SK-N-SH (cell line): ENCODE measurements around the gene TTC9C. TPM values are rescaled to one million over a fixed set of nuclear protein-coding genes. Genes with fewer than 3 reads are reported as not detected.

Experiments
- CTCF ChIA-PET: fragments of 300-600, 350-600 bp; formaldehyde crosslinking; extraction: SDS; loops from one replicate; lab custom pipeline; 2021; lab: Yijun Ruan, JAX
- POLR2A ChIA-PET: fragments of 350-600 bp; sonication (Branson Sonifier 250); formaldehyde crosslinking; extraction: SDS; loops from one replicate; lab custom pipeline; 2020; ENCODE audit warnings: antibody characterized with exemption, inconsistent platforms; lab: Yijun Ruan, JAX
- DNase-seq: peaks from one replicate; pipeline ENCODE4 v3.0.0; 2012
- H2AFZ ChIP-seq: fragments of 200-600 bp; sonication (generic); 2 replicates; pipeline ENCODE4 v1.8.1; 2016; ENCODE audit warnings: antibody characterized with exemption, mild to moderate bottlenecking, low read depth
- H3F3A ChIP-seq: fragments of 200-600 bp; sonication (generic); replicated peaks from 2 replicates; pipeline ENCODE3; 2016; ENCODE audit warnings: antibody characterized with exemption, mild to moderate bottlenecking; ENCODE audit not compliant: insufficient read depth
- H3K27ac ChIP-seq, 2 experiments: fragments of 200-500 bp in 1 of 2; fragments of 200-600 bp in 1 of 2; sonication (Bioruptor generic) in 1 of 2; sonication (generic), shearing (Covaris generic) in 1 of 2; 2 replicates each; pipeline versions ENCODE4 v1.5.1 to v1.6.1; 2014 to 2016; ENCODE audit warnings: low read depth in 2 of 2, inconsistent platforms in 1 of 2, low read length in 1 of 2, mild to moderate bottlenecking in 1 of 2, mixed read lengths in 1 of 2
- H3K27me3 ChIP-seq: fragments of 200-600 bp; sonication (generic), shearing (Covaris generic); 2 replicates; pipeline ENCODE4 v1.6.1; 2016; ENCODE audit warnings: mixed run types; ENCODE audit not compliant: insufficient read depth
- H3K36me3 ChIP-seq, 2 experiments: fragments of 200-500 bp in 1 of 2; fragments of 200-600 bp in 1 of 2; sonication (Bioruptor generic) in 1 of 2; sonication (generic) in 1 of 2; replicated peaks in 1 of 2; 2 replicates each; pipeline versions ENCODE3 to v1.5.1; 2014 to 2016; ENCODE audit warnings: low read length in 1 of 2, mild to moderate bottlenecking in 1 of 2; ENCODE audit not compliant: insufficient read depth in 2 of 2, control insufficient read depth in 1 of 2
- H3K4me1 ChIP-seq, 2 experiments: fragments of 200-500 bp in 1 of 2; fragments of 200-600 bp in 1 of 2; sonication (Bioruptor generic) in 1 of 2; sonication (generic), shearing (Covaris generic) in 1 of 2; 2 replicates each; pipeline versions ENCODE4 v1.5.1 to v1.6.1; 2014 to 2016; ENCODE audit warnings: low read depth in 1 of 2, low read length in 1 of 2, mixed run types in 1 of 2; ENCODE audit not compliant: insufficient read depth in 2 of 2, control insufficient read depth in 1 of 2
- H3K4me2 ChIP-seq: fragments of 200-600 bp; sonication (generic), shearing (Covaris generic); 2 replicates; pipeline ENCODE4 v1.6.1; 2017; ENCODE audit warnings: mixed run types
- H3K4me3 ChIP-seq, 2 experiments: fragments of 200-500 bp in 1 of 2; fragments of 200-600 bp in 1 of 2; sonication (Bioruptor generic) in 1 of 2; sonication (generic), shearing (Covaris generic) in 1 of 2; 2 replicates each; pipeline versions ENCODE4 v1.5.1 to v1.8.1; 2014 to 2016; ENCODE audit warnings: low read depth in 2 of 2, inconsistent platforms in 1 of 2, low read length in 1 of 2, mild to moderate bottlenecking in 1 of 2, mixed read lengths in 1 of 2, moderate library complexity in 1 of 2
- H3K79me2 ChIP-seq: fragments of 200-600 bp; sonication (generic); 2 replicates; pipeline ENCODE4 v1.8.1; 2017; ENCODE audit warnings: mild to moderate bottlenecking; ENCODE audit not compliant: insufficient read depth
- H3K9ac ChIP-seq: fragments of 200-600 bp; sonication (generic); 2 replicates; pipeline ENCODE4 v1.6.1; 2017; ENCODE audit warnings: mixed run types
- H3K9me2 ChIP-seq: fragments of 200-600 bp; sonication (generic); 2 replicates; pipeline ENCODE4 v1.6.1; 2017; ENCODE audit warnings: mixed run types
- H3K9me3 ChIP-seq: fragments of 200-600 bp; sonication (generic); 2 replicates; pipeline ENCODE4 v1.6.1; 2017; ENCODE audit warnings: mixed run types, mild to moderate bottlenecking, moderate library complexity
- H4K20me1 ChIP-seq: fragments of 200-600 bp; sonication (generic); 2 replicates; pipeline ENCODE4 v1.6.1; 2017; ENCODE audit warnings: mild to moderate bottlenecking, mixed run types; ENCODE audit not compliant: insufficient read depth
- CHD2 ChIP-seq: fragments of 150-350 bp; IDR thresholded peaks from 2 replicates; pipeline ENCODE4 v1.6.1; 2018; ENCODE audit warnings: low read length; ENCODE audit not compliant: partially characterized antibody
- ELF1 ChIP-seq: IDR thresholded peaks from 2 replicates; pipeline ENCODE4 v1.4.0; 2012
- EP300 ChIP-seq, 2 experiments: IDR thresholded peaks; 2 replicates each; pipeline versions ENCODE4 v1.4.0 to v1.6.1; 2012; ENCODE audit warnings: borderline replicate concordance in 1 of 2, low read depth in 1 of 2, low read length in 1 of 2
- EZH2phosphoT487 ChIP-seq: fragments of 200-600 bp; sonication (generic); IDR thresholded peaks from 2 replicates; pipeline ENCODE4 v1.6.1; 2017; ENCODE audit warnings: low read depth, mixed run types, mild to moderate bottlenecking, antibody characterized with exemption, moderate library complexity, borderline replicate concordance
- FOXM1 ChIP-seq: IDR thresholded peaks from 2 replicates; pipeline ENCODE4 v1.4.0; 2012; ENCODE audit warnings: low read depth, mild to moderate bottlenecking
- GATA2 ChIP-seq: sonication (generic); formaldehyde crosslinking; IDR thresholded peaks from 2 replicates; pipeline ENCODE4 v1.5.0; 2020; ENCODE audit warnings: mild to moderate bottlenecking, missing genetic modification reagents
- MXI1 ChIP-seq: IDR thresholded peaks from 2 replicates; pipeline ENCODE4 v1.6.1; 2012; ENCODE audit warnings: mild to moderate bottlenecking, low read depth, low read length, improper control_type of control experiment
- NFIC ChIP-seq: IDR thresholded peaks from 2 replicates; pipeline ENCODE4 v1.4.0; 2012; ENCODE audit warnings: borderline replicate concordance
- NRF1 ChIP-seq: IDR thresholded peaks from 2 replicates; pipeline ENCODE4 v1.6.1; 2012; ENCODE audit warnings: low read depth, mild to moderate bottlenecking, low read length
- POLR2AphosphoS5 ChIP-seq: IDR thresholded peaks from 2 replicates; pipeline ENCODE4 v1.6.1; 2012; ENCODE audit warnings: low read depth, low read length
- RCOR1 ChIP-seq: fragments of 150-350 bp; IDR thresholded peaks from 2 replicates; pipeline ENCODE4 v1.6.1; 2017; ENCODE audit warnings: antibody characterized with exemption, low read length
- RFX5 ChIP-seq: IDR thresholded peaks from 2 replicates; pipeline ENCODE4 v1.6.1; 2012; ENCODE audit warnings: mild to moderate bottlenecking, improper control_type of control experiment, low read length
- SMC3 ChIP-seq: IDR thresholded peaks from 2 replicates; pipeline ENCODE4 v1.6.1; 2012; ENCODE audit warnings: low read depth, low read length, improper control_type of control experiment
- TAF1 ChIP-seq: IDR thresholded peaks from 2 replicates; pipeline ENCODE4 v1.6.1; 2012; ENCODE audit warnings: low read depth, mild to moderate bottlenecking, low read length, moderate library complexity, borderline replicate concordance
- TCF12 ChIP-seq: IDR thresholded peaks from 2 replicates; pipeline ENCODE4 v1.4.0; 2012
- TEAD4 ChIP-seq: IDR thresholded peaks from 2 replicates; pipeline ENCODE4 v1.4.0; 2012; ENCODE audit warnings: mild to moderate bottlenecking, borderline replicate concordance; ENCODE audit not compliant: insufficient read depth
- YY1 ChIP-seq: IDR thresholded peaks from 2 replicates; pipeline ENCODE4 v1.4.0; 2012; ENCODE audit warnings: low read depth, mild to moderate bottlenecking
- WGBS: methylation state at CpG from one replicate; pipeline ENCODE4 v1.1.6; 2017; ENCODE audit warnings: low lambda C conversion rate; 5-methylcytosine and 5-hydroxymethylcytosine counted together
- polyA plus RNA-seq, 3 experiments: library from polyadenylated mRNA; depleted of rRNA; stranded (reverse); fragments of >200 nt; gene quantifications; 2 replicates each; pipeline ENCODE4 v1.2.3, GENCODE V29; 2012
- TF ChIP-seq, protein P1 (sequence below): IDR thresholded peaks from 2 replicates; pipeline ENCODE4 v1.4.0; 2012; ENCODE audit warnings: low read depth, borderline replicate concordance
- TF ChIP-seq, protein P2 (sequence below): fragments of 150-350 bp; IDR thresholded peaks from 2 replicates; pipeline ENCODE4 v1.6.1; 2017; ENCODE audit warnings: antibody characterized with exemption, low read length, low read depth, borderline replicate concordance
- TF ChIP-seq, protein P3 (sequence below): IDR thresholded peaks from 2 replicates; pipeline ENCODE4; 2012
- TF ChIP-seq, protein P4 (sequence below): IDR thresholded peaks from 2 replicates; pipeline ENCODE4 v1.4.0; 2012; ENCODE audit warnings: low read depth
- TF ChIP-seq, protein P5 (sequence below): IDR thresholded peaks from 2 replicates; pipeline ENCODE4 v1.6.1; 2012; ENCODE audit warnings: mild to moderate bottlenecking, low read depth, low read length, moderate library complexity

TTC9C gene
- polyA plus RNA-seq, 1 of the 3 experiments (the other 2 are of a cell fraction) = 31.3 TPM

DNA sequence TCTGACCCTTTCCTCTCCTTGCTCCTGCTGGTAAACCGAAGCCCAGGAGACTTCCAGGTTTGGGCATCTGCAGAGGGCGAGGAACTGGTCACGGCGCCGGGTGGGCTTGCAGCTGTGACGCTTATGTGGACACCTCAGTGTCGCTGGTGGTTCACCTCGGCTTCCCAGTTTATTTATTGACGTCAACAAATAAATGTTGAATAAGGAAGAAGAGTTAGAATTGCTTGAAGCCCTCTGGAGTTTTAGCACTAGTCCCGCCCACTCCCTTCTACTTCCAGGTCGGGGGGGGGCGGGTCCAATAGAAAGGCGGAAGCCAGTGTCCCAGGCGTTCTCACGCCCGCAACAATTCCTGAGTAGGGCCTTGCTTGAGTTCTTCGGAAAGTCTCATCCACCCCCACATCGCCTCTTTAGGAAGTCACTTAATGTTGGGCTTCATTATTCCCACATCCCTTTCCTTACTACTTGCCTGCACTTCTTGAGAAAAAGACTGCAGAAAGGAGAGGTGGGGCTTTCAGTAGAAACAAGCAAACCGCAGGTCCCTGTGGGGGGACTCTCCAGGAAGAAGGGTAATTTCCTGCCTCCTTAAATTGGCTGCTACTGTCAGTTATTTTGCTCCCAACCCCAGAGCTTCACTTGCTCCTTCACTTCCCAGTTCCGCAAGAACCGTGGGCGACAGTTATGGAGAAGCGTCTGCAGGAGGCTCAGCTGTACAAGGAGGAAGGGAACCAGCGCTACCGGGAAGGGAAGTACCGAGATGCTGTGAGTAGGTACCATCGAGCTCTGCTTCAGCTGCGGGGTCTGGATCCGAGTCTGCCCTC is at the start of gene TTC9C (continued):
- no peak for TF ChIP-seq TEAD4
- TF ChIP-seq CHD2 = no peak
- TF ChIP-seq, all 33 proteins: peak for 8

DNA sequence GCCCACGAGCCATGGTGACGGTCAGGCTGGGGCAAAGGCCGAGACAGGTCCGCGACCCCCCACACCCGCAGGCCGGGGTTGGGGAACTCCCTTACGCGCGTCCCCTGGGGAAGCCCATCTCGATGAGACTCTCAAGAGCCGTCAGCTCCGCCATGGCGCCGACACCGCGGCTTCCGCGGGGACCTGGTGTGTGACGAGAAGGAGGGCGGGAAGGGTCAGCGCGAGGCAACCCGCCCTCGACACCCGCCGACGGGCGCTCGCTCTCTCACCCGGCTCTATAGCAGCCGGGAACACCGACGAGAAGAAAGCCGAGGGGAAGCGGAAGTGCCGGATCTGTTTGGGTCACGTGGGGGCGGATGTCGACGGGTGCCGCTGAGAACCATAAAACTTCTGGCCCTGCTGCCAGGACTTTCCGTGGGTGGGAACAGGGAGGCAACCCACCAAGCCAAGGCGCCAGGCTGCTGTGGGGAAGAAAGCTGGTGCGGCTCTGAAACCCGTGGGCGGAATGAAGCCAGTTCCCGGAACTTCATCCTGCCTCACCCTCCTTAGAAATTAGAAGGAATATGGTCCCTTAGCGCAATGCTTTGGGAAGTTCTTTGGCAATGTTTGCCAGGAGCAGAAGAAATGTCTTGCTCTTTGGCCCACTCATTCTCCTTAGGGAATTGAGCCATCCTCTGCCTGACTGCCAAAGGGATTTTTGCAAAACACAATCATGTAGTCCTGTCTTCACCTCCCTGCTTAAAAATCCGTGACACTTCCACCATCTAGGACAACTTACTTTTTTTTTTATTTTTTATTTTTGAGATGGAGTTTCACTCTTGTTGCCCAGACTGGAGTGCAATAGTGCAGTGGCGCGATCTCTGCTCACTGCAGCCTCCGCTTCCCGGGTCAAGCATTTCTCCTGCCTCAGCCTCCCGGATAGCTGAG is 49.3 kb upstream of the TTC9C start, which contains the start of gene UBXN1:
UBXN1 (minus strand) TSS at position 304 of the 927 bp plus-strand sequence; CDS start at position 154, 150 bp downstream.
- peak within 1 kb of the TSS; percentile 96 for H3K9ac ChIP-seq
- no peaks in the 10 kb centered on the region for H3K9me2 ChIP-seq
- CTCF ChIA-PET = interaction anchor here (1.6 to 3.7 kb wide), 4 partner anchors 9 to 91 kb away, joined by 3 to 31 read pairs (median 12); partner anchors contain the start of gene TAF6L
- peaks cover 19 to 23% of the 10 kb centered on the region in 2 experiments for H3K36me3 ChIP-seq
- peak within 1 kb of the TSS; percentile 70 to 77; a peak in 3 of 4 replicates for H3K27ac ChIP-seq
- H2AFZ ChIP-seq = peak within 1 kb of the TSS; percentile 82
- peak within 1 kb of the TSS; percentile 96 for H3K4me2 ChIP-seq
- H4K20me1 ChIP-seq = no peaks in the 10 kb centered on the region
- H3K9me3 ChIP-seq = no peaks in the 10 kb centered on the region
- H3K79me2 ChIP-seq = peaks cover 49% of the 10 kb centered on the region
- peak within 1 kb of the TSS; percentile 79 to 98 for H3K4me3 ChIP-seq
- WGBS = 13% methylated on average over 42 of the region's 55 CpGs
- H3K4me1 ChIP-seq = peaks cover 11 to 15% of the 10 kb centered on the region in 2 experiments; a peak in 3 of 4 replicates
- H3F3A ChIP-seq = peaks cover 38% of the 10 kb centered on the region
- DNase-seq = peak; percentile 93
- POLR2A ChIA-PET = interaction anchor here (1.3 to 2.0 kb wide), 2 partner anchors 14 to 162 kb away, joined by 9 read pairs; partner anchors contain the start of genes C11orf98 and CSKMT
- no peaks in the 10 kb centered on the region for H3K27me3 ChIP-seq
- TF ChIP-seq RFX5 (no peak), GATA2 (CRISPR knock-in tag) (no peak), MXI1 (peak; percentile 88), SMC3 (no peak), TCF12 (peak; percentile 21; the same call in 1 of the 2 replicates), ELF1 (peak; percentile 94), YY1 (peak; percentile 48), NRF1 (no peak), NFIC (peak; percentile 60), EP300 (IDR thresholded peaks at IDR 0.05; ENCODE audit: borderline replicate concordance in 1 of 2, low read depth in 1 of 2, low read length in 1 of 2) (peak in 1 of 2 experiments; percentile 15; a peak in 2 of 4 replicates), TAF1 (peak; percentile 78; the same call in 1 of the 2 replicates), EZH2phosphoT487 (no peak), POLR2AphosphoS5 (peak; percentile 87), FOXM1 (peak; percentile 22; the same call in 1 of the 2 replicates), RCOR1 (peak; percentile 30; the same call in 1 of the 2 replicates)
- TF ChIP-seq, protein P1, sequence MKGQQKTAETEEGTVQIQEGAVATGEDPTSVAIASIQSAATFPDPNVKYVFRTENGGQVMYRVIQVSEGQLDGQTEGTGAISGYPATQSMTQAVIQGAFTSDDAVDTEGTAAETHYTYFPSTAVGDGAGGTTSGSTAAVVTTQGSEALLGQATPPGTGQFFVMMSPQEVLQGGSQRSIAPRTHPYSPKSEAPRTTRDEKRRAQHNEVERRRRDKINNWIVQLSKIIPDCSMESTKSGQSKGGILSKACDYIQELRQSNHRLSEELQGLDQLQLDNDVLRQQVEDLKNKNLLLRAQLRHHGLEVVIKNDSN = peak; percentile 99
- TF ChIP-seq, protein P2, sequence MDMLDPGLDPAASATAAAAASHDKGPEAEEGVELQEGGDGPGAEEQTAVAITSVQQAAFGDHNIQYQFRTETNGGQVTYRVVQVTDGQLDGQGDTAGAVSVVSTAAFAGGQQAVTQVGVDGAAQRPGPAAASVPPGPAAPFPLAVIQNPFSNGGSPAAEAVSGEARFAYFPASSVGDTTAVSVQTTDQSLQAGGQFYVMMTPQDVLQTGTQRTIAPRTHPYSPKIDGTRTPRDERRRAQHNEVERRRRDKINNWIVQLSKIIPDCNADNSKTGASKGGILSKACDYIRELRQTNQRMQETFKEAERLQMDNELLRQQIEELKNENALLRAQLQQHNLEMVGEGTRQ = peak; percentile 90
- TF ChIP-seq, protein P3, sequence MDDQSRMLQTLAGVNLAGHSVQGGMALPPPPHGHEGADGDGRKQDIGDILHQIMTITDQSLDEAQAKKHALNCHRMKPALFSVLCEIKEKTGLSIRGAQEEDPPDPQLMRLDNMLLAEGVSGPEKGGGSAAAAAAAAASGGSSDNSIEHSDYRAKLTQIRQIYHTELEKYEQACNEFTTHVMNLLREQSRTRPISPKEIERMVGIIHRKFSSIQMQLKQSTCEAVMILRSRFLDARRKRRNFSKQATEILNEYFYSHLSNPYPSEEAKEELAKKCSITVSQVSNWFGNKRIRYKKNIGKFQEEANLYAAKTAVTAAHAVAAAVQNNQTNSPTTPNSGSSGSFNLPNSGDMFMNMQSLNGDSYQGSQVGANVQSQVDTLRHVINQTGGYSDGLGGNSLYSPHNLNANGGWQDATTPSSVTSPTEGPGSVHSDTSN = peak; percentile 17; the same call in 1 of the 2 replicates
- TF ChIP-seq, protein P4, sequence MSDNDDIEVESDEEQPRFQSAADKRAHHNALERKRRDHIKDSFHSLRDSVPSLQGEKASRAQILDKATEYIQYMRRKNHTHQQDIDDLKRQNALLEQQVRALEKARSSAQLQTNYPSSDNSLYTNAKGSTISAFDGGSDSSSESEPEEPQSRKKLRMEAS = peak; percentile 90
- TF ChIP-seq, protein P5, sequence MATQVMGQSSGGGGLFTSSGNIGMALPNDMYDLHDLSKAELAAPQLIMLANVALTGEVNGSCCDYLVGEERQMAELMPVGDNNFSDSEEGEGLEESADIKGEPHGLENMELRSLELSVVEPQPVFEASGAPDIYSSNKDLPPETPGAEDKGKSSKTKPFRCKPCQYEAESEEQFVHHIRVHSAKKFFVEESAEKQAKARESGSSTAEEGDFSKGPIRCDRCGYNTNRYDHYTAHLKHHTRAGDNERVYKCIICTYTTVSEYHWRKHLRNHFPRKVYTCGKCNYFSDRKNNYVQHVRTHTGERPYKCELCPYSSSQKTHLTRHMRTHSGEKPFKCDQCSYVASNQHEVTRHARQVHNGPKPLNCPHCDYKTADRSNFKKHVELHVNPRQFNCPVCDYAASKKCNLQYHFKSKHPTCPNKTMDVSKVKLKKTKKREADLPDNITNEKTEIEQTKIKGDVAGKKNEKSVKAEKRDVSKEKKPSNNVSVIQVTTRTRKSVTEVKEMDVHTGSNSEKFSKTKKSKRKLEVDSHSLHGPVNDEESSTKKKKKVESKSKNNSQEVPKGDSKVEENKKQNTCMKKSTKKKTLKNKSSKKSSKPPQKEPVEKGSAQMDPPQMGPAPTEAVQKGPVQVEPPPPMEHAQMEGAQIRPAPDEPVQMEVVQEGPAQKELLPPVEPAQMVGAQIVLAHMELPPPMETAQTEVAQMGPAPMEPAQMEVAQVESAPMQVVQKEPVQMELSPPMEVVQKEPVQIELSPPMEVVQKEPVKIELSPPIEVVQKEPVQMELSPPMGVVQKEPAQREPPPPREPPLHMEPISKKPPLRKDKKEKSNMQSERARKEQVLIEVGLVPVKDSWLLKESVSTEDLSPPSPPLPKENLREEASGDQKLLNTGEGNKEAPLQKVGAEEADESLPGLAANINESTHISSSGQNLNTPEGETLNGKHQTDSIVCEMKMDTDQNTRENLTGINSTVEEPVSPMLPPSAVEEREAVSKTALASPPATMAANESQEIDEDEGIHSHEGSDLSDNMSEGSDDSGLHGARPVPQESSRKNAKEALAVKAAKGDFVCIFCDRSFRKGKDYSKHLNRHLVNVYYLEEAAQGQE = peak; percentile 70; the same call in 1 of the 2 replicates
